Measurements from ENCODE around the gene WDR19. TPM values are rescaled to one million over a fixed set of nuclear protein-coding genes. Genes with fewer than 3 reads are reported as not detected.

WDR19 gene
- total and polyA plus RNA-seq, 2 donors (not counting 3 experiments of a cell fraction or from before 2014, with no cell fraction given), result 27.1 to 28.2 TPM

GRCh38 chr4:39205000-39205399 lies 22.7 kb downstream of the WDR19 start:
- no peak overlapping the region for H2AFZ ChIP-seq (ENCODE audit: low read depth, low read length)
- ChIA-PET CTCF (no interaction called here), POLR2A (no interaction called here)
- no peaks in the 10 kb centered on the region for H3K79me2 ChIP-seq (ENCODE audit: control insufficient read depth, insufficient read depth, low read length)
- no TSS peak for BruUV-seq (replicated peaks)
- H3K27ac ChIP-seq (ENCODE audit: insufficient read depth, low read depth, low read length), result no peak overlapping the region
- dilution Hi-C loops (cut with MboI; ENCODE audit: extremely low pct_ligation_motif_present, low sequenced_read_pairs), result no loop called here
- FAIRE-seq (no peak), DNase-seq (ENCODE audit: low read depth, low spot score) (peak; percentile 17)
- TF ChIP-seq JUN (IDR thresholded peaks at IDR 0.05; ENCODE audit: borderline replicate concordance, insufficient read depth, insufficient read length, low read depth) (no peak), GATA2 (IDR thresholded peaks at IDR 0.05; ENCODE audit: insufficient read depth, insufficient read length, low read depth, low read length) (no peak), EZH2 (IDR thresholded peaks at IDR 0.05; ENCODE audit: borderline replicate concordance, low read depth, low read length, severe bottlenecking) (no peak), CTCF (IDR thresholded peaks at IDR 0.05; ENCODE audit: extremely low read depth in 1 of 2, insufficient read depth in 1 of 2, low read depth in 1 of 2, low read length in 2 of 2) (no peak), MAX (IDR thresholded peaks at IDR 0.05; ENCODE audit: insufficient read depth, insufficient read length) (no peak), MYC (IDR thresholded peaks at IDR 0.05; ENCODE audit: low read depth, low read length) (no peak), FOS (IDR thresholded peaks at IDR 0.05; ENCODE audit: borderline replicate concordance, insufficient read depth, low read length) (no peak), POLR2A (IDR thresholded peaks at IDR 0.05; ENCODE audit: low read depth, low read length) (no peak), POLR2AphosphoS5 (IDR thresholded peaks at IDR 0.05; ENCODE audit: insufficient read depth, low read depth, low read length) (no peak)
- no peaks in the 10 kb centered on the region for H3K9me1 ChIP-seq (replicated peaks; ENCODE audit: control insufficient read depth, extremely low read depth, insufficient read depth, low read length)
- intact Hi-C loops (cut with micrococcal nuclease), result no loop called here
- no peaks in the 10 kb centered on the region for H3K4me1 ChIP-seq (ENCODE audit: control insufficient read depth, extremely low read depth, insufficient read depth, low read length)
- no peak overlapping the region for H3K4me3 ChIP-seq (replicated peaks in 1 of 3; ENCODE audit: insufficient read depth in 1 of 3, low read depth in 1 of 3, low read length in 3 of 3)
- peaks cover 2 to 3% of the 10 kb centered on the region in 2 experiments for H3K36me3 ChIP-seq (ENCODE audit: control insufficient read depth in 2 of 2, extremely low read depth in 1 of 2, insufficient read depth in 2 of 2, low read length in 2 of 2)
- H3K9me3 ChIP-seq (replicated peaks; ENCODE audit: control insufficient read depth, insufficient read depth, low read length), result no peaks in the 10 kb centered on the region
- no peaks in the 10 kb centered on the region for H4K20me1 ChIP-seq (replicated peaks; ENCODE audit: control insufficient read depth, extremely low read depth, insufficient read depth, low read length)
- H3K9ac ChIP-seq (replicated peaks; ENCODE audit: extremely low read depth, insufficient read depth, low read length), result no peak overlapping the region
- H3K4me2 ChIP-seq (ENCODE audit: insufficient read depth, low read length), result no peak overlapping the region
- H3K27me3 ChIP-seq (ENCODE audit: control insufficient read depth in 2 of 2, insufficient read depth in 2 of 2, low read length in 2 of 2), result no peaks in the 10 kb centered on the region

Measured in endothelial cell of umbilical vein (primary cell).